Measurements from ENCODE around the gene MTARC1.

The MTARC1 gene

GRCh38 chr1:220827445-220828178, 40.9 kb downstream of the MTARC1 start:
- FAIRE-seq, result no peak
- no peak for TF ChIP-seq CTCF (IDR thresholded peaks at IDR 0.05; ENCODE audit: insufficient read depth, missing control alignments)
- DNase-seq (ENCODE audit: insufficient read length, low spot score), result no peak

GRCh38 chr1:220828179-220828490, 41.4 kb downstream of the MTARC1 start:
- FAIRE-seq, result no peak
- DNase-seq (ENCODE audit: insufficient read length, low spot score), result no peak
- no peak for TF ChIP-seq CTCF (IDR thresholded peaks at IDR 0.05; ENCODE audit: insufficient read depth, missing control alignments)

GRCh38 chr1:220828950-220829586, 42.4 kb downstream of the MTARC1 start:
- no peak for TF ChIP-seq CTCF (IDR thresholded peaks at IDR 0.05; ENCODE audit: insufficient read depth, missing control alignments)
- DNase-seq (ENCODE audit: insufficient read length, low spot score) (no peak), FAIRE-seq (no peak)

GRCh38 chr1:220833436-220833835, 46.7 kb downstream of the MTARC1 start:
- no peak for TF ChIP-seq CTCF (IDR thresholded peaks at IDR 0.05; ENCODE audit: insufficient read depth, missing control alignments)
- no peak for DNase-seq (ENCODE audit: insufficient read length, low spot score)
- no peak for FAIRE-seq

- DNase-seq (ENCODE audit: insufficient read length, low spot score) (no peak), FAIRE-seq (no peak)
- TF ChIP-seq CTCF (IDR thresholded peaks at IDR 0.05; ENCODE audit: insufficient read depth, missing control alignments), result no peak
These were observed 47.6 kb downstream of the MTARC1 start for GRCh38 chr1:220834155-220834870.

All from D721Med (cell line).